Panc1 (cell line): ENCODE measurements around the gene OMD. TPM values are rescaled to one million over a fixed set of nuclear protein-coding genes. Genes with fewer than 3 reads are reported as not detected.
"Not testable (repeated sequence)": the region's sequence is repeated elsewhere in the genome, so short reads cannot be mapped to it uniquely, and the experiment has no call there.

Source experiments
- ATAC-seq: fragments of 200-7000 bp; cut with Tn5 transposase; 2 replicates; pipeline ENCODE4 v1.9.1; 2020; ENCODE audit warnings: mild to moderate bottlenecking, moderate library complexity
- BruUV-seq: library from RNA; stranded (reverse); fragments of 400-500 nt; replicated peaks from 2 replicates; lab custom pipeline; 2021; lab: Mats Ljungman, UMichigan
- CTCF ChIA-PET: fragments of 300-600 bp; sonication (Branson Sonifier 250); formaldehyde crosslinking; loops from one replicate; lab custom pipeline; 2022; ENCODE audit warnings: antibody characterized with exemption; lab: Charles Lee
- POLR2A ChIA-PET: fragments of 300-600 bp; sonication (Branson Sonifier 250); formaldehyde crosslinking; loops from one replicate; lab custom pipeline; 2022; ENCODE audit warnings: antibody characterized with exemption; lab: Charles Lee
- DNase-seq: peaks from one replicate; pipeline ENCODE4 v3.0.0-alpha.2; 2010; ENCODE audit warnings: low read depth, low spot score
- H3K27ac ChIP-seq: 2 replicates; pipeline ENCODE4 v1.5.1; 2011; ENCODE audit warnings: mild to moderate bottlenecking, low read length, inconsistent platforms
- H3K27me3 ChIP-seq: fragments of 200-500 bp; sonication (Bioruptor generic); 2 replicates; pipeline ENCODE4 v1.6.0; 2014; ENCODE audit warnings: low read length, inconsistent platforms; ENCODE audit not compliant: control insufficient read depth, insufficient read depth
- H3K36me3 ChIP-seq: fragments of 200-500 bp; sonication (Bioruptor generic); 2 replicates; pipeline ENCODE4 v1.5.1; 2014; ENCODE audit warnings: inconsistent platforms, mild to moderate bottlenecking, low read length, moderate library complexity; ENCODE audit not compliant: control insufficient read depth, insufficient read depth
- H3K4me1 ChIP-seq: 2 replicates; pipeline ENCODE4 v1.5.1; 2011; ENCODE audit warnings: inconsistent platforms, mild to moderate bottlenecking, low read length, moderate library complexity; ENCODE audit not compliant: control insufficient read depth, insufficient read depth
- H3K4me3 ChIP-seq, 2 experiments: 2 replicates each; pipeline ENCODE4 v1.5.1; 2011 to 2012; ENCODE audit warnings: low read depth in 2 of 2, low read length in 2 of 2, mild to moderate bottlenecking in 2 of 2, inconsistent platforms in 1 of 2, moderate library complexity in 1 of 2
- H3K9me3 ChIP-seq: fragments of 200-500 bp; sonication (Bioruptor generic); 2 replicates; pipeline ENCODE4 v1.5.1; 2014; ENCODE audit warnings: low read depth, mild to moderate bottlenecking, inconsistent platforms, low read length, moderate library complexity; ENCODE audit not compliant: control insufficient read depth, insufficient read depth
- POLR2AphosphoS5 ChIP-seq: IDR thresholded peaks from 2 replicates; pipeline ENCODE4 v1.6.1; 2012; ENCODE audit warnings: mild to moderate bottlenecking, low read depth, low read length, moderate library complexity
- SIN3A ChIP-seq: IDR thresholded peaks from 2 replicates; pipeline ENCODE4 v1.6.1; 2012; ENCODE audit warnings: low read depth, mild to moderate bottlenecking, low read length, moderate library complexity, borderline replicate concordance; ENCODE audit not compliant: insufficient read depth
- TCF7L2 ChIP-seq: IDR thresholded peaks from 2 replicates; pipeline ENCODE4 v1.6.1; 2011; ENCODE audit warnings: mild to moderate bottlenecking, low read depth, low read length, inconsistent platforms
- in situ Hi-C: cut with HindIII; loops from 2 replicates; pipeline ENCODE4 v1.10.0; 2016; ENCODE audit warnings: low sequenced_read_pairs, low pct_unique_long_range_greater_than_20kb
- intact Hi-C: fragments of 100-400 bp; cut with micrococcal nuclease; formaldehyde crosslinking; loops from one replicate; pipeline ENCODE4 v1.10.0; 2022; ENCODE audit not compliant: unreplicated experiment
- total RNA-seq: library from RNA; stranded (reverse); gene quantifications from one replicate; pipeline ENCODE4 v1.2.1, GENCODE V29; 2021; ENCODE audit not compliant: unreplicated experiment
- TF ChIP-seq, protein P1 (sequence below), 2 experiments: IDR thresholded peaks; 2 replicates each; pipeline ENCODE4 v1.6.1; 2011 to 2012; ENCODE audit warnings: low read depth in 2 of 2, control low read depth in 1 of 2, low read length in 1 of 2, mild to moderate bottlenecking in 1 of 2, moderate library complexity in 1 of 2; ENCODE audit not compliant: insufficient read depth in 1 of 2
- TF ChIP-seq, protein P2 (sequence below): fragments of 450-650 bp; IDR thresholded peaks from 2 replicates; pipeline ENCODE4 v1.5.1; 2017; ENCODE audit warnings: mild to moderate bottlenecking

OMD gene
- total RNA-seq, 1 experiment from 2014 or later: not detected

DNA sequence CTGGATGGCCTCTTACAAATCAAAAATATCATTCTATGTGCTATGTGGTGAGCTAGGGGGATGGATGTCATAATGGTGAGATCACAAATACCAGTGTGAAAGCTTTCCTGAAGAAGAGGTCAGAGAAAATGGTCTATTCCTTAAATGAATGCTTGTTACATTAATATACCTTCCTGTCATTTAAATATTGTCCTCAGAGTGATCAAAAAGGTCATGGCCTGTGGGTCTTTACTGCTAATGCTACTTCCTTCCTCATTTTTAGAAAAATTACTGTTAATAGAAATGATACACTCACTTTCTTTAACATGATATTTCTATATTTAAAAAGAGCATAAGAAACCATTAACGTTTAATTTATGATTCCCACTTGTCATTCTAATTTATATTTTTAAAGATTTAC lies 9.7 kb downstream of the OMD start:
- no peak for ATAC-seq

DNA sequence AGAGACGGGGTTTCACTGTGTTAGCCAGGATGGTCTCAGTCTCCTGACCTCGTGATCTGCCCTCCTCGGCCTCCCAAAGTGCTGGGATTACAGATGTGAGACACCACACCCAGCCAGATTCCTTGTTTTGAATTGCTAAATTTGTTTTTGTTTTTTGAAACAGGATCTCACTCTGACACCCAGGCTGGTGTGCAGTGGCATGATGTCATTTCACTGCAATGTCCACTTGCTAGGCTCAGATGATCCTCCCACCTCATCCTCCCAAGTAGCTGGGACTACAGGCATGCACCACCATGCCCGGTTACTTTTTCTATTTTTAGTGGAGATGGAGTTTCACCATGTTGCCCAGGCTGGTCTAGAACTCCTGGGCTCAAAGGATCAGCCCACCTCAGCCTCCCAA lies 13.1 kb downstream of the OMD start:
- H3K27me3 ChIP-seq, H3K36me3 ChIP-seq, in situ Hi-C loops, CTCF ChIA-PET, H3K4me1 ChIP-seq, ATAC-seq, BruUV-seq, H3K9me3 ChIP-seq, H3K27ac ChIP-seq, DNase-seq, intact Hi-C loops, H3K4me3 ChIP-seq, POLR2A ChIA-PET: not testable (repeated sequence)

More for the DNA sequence above, 9.7 kb downstream of the OMD start:
- ChIA-PET CTCF (no interaction called here), POLR2A (no interaction called here)
- no peaks in the 10 kb centered on the region for H3K9me3 ChIP-seq
- no peaks in the 10 kb centered on the region for H3K4me1 ChIP-seq
- no peak for DNase-seq
- no peaks in the 10 kb centered on the region for H3K36me3 ChIP-seq
- H3K4me3 ChIP-seq: no peak overlapping the region
- H3K27me3 ChIP-seq: no peaks in the 10 kb centered on the region
- H3K27ac ChIP-seq: no peak overlapping the region
- intact Hi-C loops (no loop called here), in situ Hi-C loops (no loop called here)
- no peak for TF ChIP-seq POLR2AphosphoS5
- TF ChIP-seq, protein P1, sequence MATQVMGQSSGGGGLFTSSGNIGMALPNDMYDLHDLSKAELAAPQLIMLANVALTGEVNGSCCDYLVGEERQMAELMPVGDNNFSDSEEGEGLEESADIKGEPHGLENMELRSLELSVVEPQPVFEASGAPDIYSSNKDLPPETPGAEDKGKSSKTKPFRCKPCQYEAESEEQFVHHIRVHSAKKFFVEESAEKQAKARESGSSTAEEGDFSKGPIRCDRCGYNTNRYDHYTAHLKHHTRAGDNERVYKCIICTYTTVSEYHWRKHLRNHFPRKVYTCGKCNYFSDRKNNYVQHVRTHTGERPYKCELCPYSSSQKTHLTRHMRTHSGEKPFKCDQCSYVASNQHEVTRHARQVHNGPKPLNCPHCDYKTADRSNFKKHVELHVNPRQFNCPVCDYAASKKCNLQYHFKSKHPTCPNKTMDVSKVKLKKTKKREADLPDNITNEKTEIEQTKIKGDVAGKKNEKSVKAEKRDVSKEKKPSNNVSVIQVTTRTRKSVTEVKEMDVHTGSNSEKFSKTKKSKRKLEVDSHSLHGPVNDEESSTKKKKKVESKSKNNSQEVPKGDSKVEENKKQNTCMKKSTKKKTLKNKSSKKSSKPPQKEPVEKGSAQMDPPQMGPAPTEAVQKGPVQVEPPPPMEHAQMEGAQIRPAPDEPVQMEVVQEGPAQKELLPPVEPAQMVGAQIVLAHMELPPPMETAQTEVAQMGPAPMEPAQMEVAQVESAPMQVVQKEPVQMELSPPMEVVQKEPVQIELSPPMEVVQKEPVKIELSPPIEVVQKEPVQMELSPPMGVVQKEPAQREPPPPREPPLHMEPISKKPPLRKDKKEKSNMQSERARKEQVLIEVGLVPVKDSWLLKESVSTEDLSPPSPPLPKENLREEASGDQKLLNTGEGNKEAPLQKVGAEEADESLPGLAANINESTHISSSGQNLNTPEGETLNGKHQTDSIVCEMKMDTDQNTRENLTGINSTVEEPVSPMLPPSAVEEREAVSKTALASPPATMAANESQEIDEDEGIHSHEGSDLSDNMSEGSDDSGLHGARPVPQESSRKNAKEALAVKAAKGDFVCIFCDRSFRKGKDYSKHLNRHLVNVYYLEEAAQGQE (IDR thresholded peaks at IDR 0.05; ENCODE audit: insufficient read depth in 1 of 2, low read depth in 2 of 2, low read length in 1 of 2): no peak
- no peak for TF ChIP-seq SIN3A
- no peak for TF ChIP-seq TCF7L2
- TF ChIP-seq, protein P2, sequence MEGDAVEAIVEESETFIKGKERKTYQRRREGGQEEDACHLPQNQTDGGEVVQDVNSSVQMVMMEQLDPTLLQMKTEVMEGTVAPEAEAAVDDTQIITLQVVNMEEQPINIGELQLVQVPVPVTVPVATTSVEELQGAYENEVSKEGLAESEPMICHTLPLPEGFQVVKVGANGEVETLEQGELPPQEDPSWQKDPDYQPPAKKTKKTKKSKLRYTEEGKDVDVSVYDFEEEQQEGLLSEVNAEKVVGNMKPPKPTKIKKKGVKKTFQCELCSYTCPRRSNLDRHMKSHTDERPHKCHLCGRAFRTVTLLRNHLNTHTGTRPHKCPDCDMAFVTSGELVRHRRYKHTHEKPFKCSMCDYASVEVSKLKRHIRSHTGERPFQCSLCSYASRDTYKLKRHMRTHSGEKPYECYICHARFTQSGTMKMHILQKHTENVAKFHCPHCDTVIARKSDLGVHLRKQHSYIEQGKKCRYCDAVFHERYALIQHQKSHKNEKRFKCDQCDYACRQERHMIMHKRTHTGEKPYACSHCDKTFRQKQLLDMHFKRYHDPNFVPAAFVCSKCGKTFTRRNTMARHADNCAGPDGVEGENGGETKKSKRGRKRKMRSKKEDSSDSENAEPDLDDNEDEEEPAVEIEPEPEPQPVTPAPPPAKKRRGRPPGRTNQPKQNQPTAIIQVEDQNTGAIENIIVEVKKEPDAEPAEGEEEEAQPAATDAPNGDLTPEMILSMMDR: no peak
- no TSS peak for BruUV-seq

DNA sequence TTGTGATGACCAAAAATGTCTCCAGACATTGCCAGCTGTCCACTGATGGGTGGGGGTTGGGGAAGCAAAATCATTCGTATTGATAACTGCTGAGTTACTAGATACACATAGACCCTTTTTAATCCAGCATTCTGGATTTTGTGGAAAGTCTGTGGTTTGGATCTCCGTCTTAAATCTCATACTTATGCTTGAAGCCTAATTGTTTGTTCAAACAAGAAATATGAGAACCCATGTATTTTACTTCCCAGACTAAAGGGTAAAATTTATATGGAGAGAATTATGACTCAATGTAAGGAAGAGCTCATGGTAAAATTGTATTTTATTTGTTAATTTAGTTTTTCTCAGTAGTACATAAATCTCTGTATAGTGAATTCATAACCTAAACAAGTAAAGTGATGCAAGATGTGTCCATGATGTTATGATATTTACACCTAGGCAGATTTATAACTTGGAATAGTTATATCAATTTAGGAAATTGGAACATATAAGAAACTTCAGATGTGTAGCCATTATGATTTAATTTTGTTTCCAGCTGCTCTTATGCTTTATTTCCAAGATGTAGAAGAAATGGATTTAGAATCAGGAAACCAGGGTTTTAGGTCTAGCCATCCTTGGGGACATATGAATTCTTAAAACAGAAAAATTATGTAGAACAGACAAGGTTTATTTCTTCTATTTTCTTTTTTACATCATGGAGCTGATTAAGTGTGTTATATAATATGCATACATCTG lies 15.4 kb downstream of the OMD start:
- Histone ChIP-seq H3K36me3 (no peaks in the 10 kb centered on the region), H3K4me1 (no peaks in the 10 kb centered on the region), H3K27me3 (no peaks in the 10 kb centered on the region), H3K4me3 (no peak overlapping the region), H3K27ac (no peak overlapping the region), H3K9me3 (no peaks in the 10 kb centered on the region)
- CTCF ChIA-PET: interaction anchor here (0.6 kb wide), 1 partner anchor 332 kb away, joined by 4 read pairs; no protein-coding TSS in a partner anchor
- TF ChIP-seq POLR2AphosphoS5: no peak
- TF ChIP-seq, protein P2: no peak
- no peak for TF ChIP-seq TCF7L2
- TF ChIP-seq, protein P1 (IDR thresholded peaks at IDR 0.05; ENCODE audit: insufficient read depth in 1 of 2, low read depth in 2 of 2, low read length in 1 of 2): no peak
- TF ChIP-seq SIN3A: no peak
- no TSS peak for BruUV-seq
- DNase-seq (no peak), ATAC-seq (no peak)
- intact Hi-C loops: no loop called here
- POLR2A ChIA-PET: no interaction called here
- in situ Hi-C loops: no loop called here
